ENCODE measurements around the gene DYNC1H1. TPM values are rescaled to one million over a fixed set of nuclear protein-coding genes. Genes with fewer than 3 reads are reported as not detected.

DYNC1H1 gene
- total RNA-seq, 1 donor from 2014 or later = 662 TPM

DNA sequence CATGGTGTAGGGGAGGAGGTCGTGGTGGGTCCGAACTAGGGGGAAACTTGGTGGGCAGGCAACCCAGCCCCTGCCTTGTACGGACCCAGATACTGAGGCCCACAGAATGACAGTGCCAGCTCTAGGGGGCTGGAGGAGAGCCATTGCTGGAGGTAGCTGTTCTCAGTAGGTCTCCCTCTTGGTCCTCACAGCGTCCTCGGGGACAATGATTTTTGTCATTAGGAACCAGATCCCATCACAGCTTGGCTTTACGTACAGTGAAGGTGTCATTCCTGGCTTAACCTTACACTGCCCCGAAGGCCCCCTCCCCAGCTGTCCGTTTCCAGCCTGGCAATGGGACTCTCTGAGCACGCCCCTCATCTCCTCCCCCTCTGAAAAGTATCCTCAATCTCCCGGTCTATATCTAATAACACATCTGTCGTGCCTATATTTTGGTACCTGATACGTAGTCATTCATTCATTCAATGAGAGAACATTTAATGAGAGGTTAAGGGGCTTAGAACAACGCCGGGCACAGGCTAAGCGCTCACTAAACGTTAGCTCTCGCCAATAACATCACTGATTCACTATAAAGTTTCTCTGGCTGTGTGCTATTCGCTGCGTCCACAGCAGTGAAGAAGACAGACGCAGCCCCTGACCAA, 597 bp upstream of the DYNC1H1 start:
- Mint-ChIP-seq H3K4me3 (ENCODE audit: unreplicated experiment) (peak overlapping the region; percentile 86), H3K27me3 (ENCODE audit: unreplicated experiment) (peaks cover 8% of the 10 kb centered on the region), H3K27ac (ENCODE audit: unreplicated experiment) (no peak overlapping the region), H3K36me3 (ENCODE audit: low read depth, unreplicated experiment) (peaks cover 3% of the 10 kb centered on the region), H3K9me3 (ENCODE audit: unreplicated experiment) (no peaks in the 10 kb centered on the region), H3K4me1 (ENCODE audit: unreplicated experiment) (peaks cover 3% of the 10 kb centered on the region)
- no peak for DNase-seq (ENCODE audit: low spot score)
- TF ChIP-seq, protein P1, sequence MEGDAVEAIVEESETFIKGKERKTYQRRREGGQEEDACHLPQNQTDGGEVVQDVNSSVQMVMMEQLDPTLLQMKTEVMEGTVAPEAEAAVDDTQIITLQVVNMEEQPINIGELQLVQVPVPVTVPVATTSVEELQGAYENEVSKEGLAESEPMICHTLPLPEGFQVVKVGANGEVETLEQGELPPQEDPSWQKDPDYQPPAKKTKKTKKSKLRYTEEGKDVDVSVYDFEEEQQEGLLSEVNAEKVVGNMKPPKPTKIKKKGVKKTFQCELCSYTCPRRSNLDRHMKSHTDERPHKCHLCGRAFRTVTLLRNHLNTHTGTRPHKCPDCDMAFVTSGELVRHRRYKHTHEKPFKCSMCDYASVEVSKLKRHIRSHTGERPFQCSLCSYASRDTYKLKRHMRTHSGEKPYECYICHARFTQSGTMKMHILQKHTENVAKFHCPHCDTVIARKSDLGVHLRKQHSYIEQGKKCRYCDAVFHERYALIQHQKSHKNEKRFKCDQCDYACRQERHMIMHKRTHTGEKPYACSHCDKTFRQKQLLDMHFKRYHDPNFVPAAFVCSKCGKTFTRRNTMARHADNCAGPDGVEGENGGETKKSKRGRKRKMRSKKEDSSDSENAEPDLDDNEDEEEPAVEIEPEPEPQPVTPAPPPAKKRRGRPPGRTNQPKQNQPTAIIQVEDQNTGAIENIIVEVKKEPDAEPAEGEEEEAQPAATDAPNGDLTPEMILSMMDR (IDR thresholded peaks at IDR 0.05; ENCODE audit: unreplicated experiment) = no peak

DNA sequence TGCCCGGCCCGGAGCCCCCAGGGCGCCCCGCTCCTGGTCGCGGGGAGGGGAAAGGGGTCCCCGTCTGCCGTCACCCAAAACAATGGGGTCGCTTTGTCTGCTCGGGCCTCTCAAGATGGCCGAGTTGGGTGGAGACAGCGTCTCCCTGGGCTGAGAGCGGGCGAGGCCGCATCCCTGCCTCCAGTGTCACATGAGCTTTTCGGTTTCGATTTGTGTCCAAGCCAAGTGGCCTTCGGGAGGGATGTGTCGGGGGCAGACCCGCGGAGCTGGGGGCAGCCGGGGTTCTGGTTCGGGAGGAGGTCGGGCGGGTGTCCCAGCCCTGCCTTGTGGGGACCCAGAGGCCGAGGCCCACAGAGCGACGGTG, 790 bp downstream of the DYNC1H1 start:
- Mint-ChIP-seq H3K4me3 (ENCODE audit: unreplicated experiment) (peak overlapping the region; percentile 94), H3K4me1 (ENCODE audit: unreplicated experiment) (peaks cover 3% of the 10 kb centered on the region), H3K27ac (ENCODE audit: unreplicated experiment) (no peak overlapping the region), H3K36me3 (ENCODE audit: low read depth, unreplicated experiment) (peaks cover 3% of the 10 kb centered on the region), H3K9me3 (ENCODE audit: unreplicated experiment) (no peaks in the 10 kb centered on the region), H3K27me3 (ENCODE audit: unreplicated experiment) (peaks cover 8% of the 10 kb centered on the region)
- peak; percentile 44 for DNase-seq (ENCODE audit: low spot score)
- TF ChIP-seq, protein P1 (IDR thresholded peaks at IDR 0.05; ENCODE audit: unreplicated experiment) = no peak

DNA sequence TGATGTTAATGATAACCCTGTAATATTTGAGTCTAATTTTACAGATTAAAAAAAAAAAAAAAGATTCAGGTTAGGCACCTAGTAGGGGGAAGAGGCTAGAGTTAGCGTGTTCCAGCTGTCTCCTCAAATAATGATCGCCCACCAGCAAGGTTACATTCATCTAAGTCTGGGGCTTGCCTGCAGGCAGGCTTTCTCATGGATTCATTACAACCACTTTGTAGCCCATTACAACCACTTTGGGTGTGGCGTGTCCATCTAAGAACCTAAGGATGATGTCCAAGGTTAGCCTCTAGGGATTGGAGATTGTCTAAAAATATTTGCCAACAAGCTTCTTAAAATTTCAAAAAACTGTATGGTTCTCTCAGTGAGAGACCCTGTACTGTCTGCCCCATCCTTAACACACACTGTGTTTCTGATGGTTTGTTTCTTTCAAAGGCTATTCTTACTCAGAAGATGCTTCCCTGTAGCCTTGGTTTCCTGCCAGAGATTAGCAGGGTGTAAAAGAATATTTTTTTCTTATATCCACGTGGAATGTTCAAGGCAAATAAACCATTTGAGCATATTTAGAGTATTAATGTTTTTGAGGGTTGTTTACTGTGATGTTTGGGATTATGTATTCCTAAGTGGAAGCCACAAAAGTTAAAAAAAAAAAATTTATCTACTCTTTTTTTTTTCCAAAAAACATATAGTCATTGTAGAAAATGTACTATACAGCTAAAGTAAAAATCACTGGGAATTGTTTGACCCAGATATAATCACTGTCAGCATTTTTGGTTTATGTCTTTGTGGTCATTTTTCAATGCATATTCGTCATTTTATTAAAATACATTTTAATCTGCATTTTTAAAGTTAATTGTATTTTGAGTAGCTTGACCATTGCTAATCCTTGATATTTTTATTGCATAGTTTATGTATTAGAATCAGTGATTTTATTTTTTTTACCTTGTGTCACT, 1.7 kb downstream of the DYNC1H1 start:
- Mint-ChIP-seq H3K9me3 (ENCODE audit: unreplicated experiment) (no peaks in the 10 kb centered on the region), H3K27ac (ENCODE audit: unreplicated experiment) (peak overlapping the region; percentile 75), H3K36me3 (ENCODE audit: low read depth, unreplicated experiment) (peaks cover 7% of the 10 kb centered on the region), H3K4me1 (ENCODE audit: unreplicated experiment) (peaks cover 3% of the 10 kb centered on the region), H3K27me3 (ENCODE audit: unreplicated experiment) (peaks cover 4% of the 10 kb centered on the region), H3K4me3 (ENCODE audit: unreplicated experiment) (peak overlapping the region; percentile 94)
- TF ChIP-seq, protein P1 (IDR thresholded peaks at IDR 0.05; ENCODE audit: unreplicated experiment) = no peak
- DNase-seq (ENCODE audit: low spot score) = no peak

DNA sequence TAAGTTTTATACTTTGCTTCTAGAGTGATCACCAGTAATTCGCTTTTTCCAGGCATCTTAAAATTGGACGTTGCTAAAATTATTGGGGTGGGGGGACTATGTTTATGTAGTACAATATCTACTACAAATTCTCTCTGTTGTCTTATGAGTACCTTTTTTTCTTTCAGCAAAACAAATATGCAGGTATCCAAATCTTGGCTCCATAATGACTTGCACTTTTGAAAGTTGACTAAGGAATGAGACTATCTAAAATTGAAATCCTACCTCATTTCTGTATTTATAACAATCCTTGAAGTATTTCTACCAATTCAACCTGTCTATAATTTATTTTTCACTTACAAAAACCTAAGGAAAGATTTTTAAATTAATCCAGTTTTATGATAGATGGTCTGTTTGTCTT, 2.4 kb downstream of the DYNC1H1 start:
- H3K27ac Mint-ChIP-seq (ENCODE audit: unreplicated experiment) = no peak overlapping the region
- TF ChIP-seq, protein P1 (IDR thresholded peaks at IDR 0.05; ENCODE audit: unreplicated experiment) = no peak

DNA sequence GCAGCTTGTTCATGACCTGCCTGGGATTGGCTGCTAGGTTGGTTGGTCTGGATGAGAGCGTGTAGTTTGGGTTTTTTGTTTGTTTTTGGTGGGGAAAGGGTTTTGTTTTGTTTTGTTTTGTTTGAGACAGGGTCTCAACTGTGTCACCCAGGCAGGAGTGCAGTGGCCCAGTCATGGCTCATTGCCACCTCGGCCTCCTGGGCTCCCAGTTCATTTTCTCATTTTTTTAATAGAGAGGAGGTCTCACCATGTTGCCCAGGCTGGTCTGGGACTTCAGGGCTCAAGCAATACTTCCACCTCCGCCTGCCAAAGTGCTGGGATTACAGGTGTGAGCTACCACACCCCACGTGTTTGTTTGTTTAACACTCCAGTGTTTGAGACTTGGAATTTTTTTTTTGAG, 3.8 kb downstream of the DYNC1H1 start:
- peaks cover 4% of the 10 kb centered on the region for H3K27me3 Mint-ChIP-seq (ENCODE audit: unreplicated experiment)
- DNase-seq (ENCODE audit: low spot score) = no peak
- H3K4me3 Mint-ChIP-seq (ENCODE audit: unreplicated experiment) = peak overlapping the region; percentile 65
- H3K36me3 Mint-ChIP-seq (ENCODE audit: low read depth, unreplicated experiment) = peaks cover 7% of the 10 kb centered on the region
- no peaks in the 10 kb centered on the region for H3K9me3 Mint-ChIP-seq (ENCODE audit: unreplicated experiment)
- TF ChIP-seq, protein P1 (IDR thresholded peaks at IDR 0.05; ENCODE audit: unreplicated experiment) = no peak
- H3K4me1 Mint-ChIP-seq (ENCODE audit: unreplicated experiment) = peaks cover 9% of the 10 kb centered on the region
- H3K27ac Mint-ChIP-seq (ENCODE audit: unreplicated experiment) = no peak overlapping the region

More for the DNA sequence above, 2.4 kb downstream of the DYNC1H1 start:
- Mint-ChIP-seq H3K36me3 (ENCODE audit: low read depth, unreplicated experiment) (peaks cover 7% of the 10 kb centered on the region), H3K4me1 (ENCODE audit: unreplicated experiment) (peaks cover 3% of the 10 kb centered on the region), H3K27me3 (ENCODE audit: unreplicated experiment) (peaks cover 4% of the 10 kb centered on the region), H3K4me3 (ENCODE audit: unreplicated experiment) (no peak overlapping the region), H3K9me3 (ENCODE audit: unreplicated experiment) (no peaks in the 10 kb centered on the region)
- no peak for DNase-seq (ENCODE audit: low spot score)

Measured in endothelial cell (in vitro differentiated cells).